Measurements from ENCODE around the gene MRPS35.

- TF ChIP-seq POLR2A (IDR thresholded peaks at IDR 0.05): no peak
- TF ChIP-seq, protein P1, sequence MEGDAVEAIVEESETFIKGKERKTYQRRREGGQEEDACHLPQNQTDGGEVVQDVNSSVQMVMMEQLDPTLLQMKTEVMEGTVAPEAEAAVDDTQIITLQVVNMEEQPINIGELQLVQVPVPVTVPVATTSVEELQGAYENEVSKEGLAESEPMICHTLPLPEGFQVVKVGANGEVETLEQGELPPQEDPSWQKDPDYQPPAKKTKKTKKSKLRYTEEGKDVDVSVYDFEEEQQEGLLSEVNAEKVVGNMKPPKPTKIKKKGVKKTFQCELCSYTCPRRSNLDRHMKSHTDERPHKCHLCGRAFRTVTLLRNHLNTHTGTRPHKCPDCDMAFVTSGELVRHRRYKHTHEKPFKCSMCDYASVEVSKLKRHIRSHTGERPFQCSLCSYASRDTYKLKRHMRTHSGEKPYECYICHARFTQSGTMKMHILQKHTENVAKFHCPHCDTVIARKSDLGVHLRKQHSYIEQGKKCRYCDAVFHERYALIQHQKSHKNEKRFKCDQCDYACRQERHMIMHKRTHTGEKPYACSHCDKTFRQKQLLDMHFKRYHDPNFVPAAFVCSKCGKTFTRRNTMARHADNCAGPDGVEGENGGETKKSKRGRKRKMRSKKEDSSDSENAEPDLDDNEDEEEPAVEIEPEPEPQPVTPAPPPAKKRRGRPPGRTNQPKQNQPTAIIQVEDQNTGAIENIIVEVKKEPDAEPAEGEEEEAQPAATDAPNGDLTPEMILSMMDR (IDR thresholded peaks at IDR 0.05 in 4 of 5, conservative IDR thresholded peaks at IDR 0.05 in 1 of 5): no peak
These were observed 84.4 kb downstream of the MRPS35 start for GRCh38 chr12:27794818-27795584.

Data from gastrocnemius medialis (tissue), 4 donors.